WTC11 (cell line): ENCODE measurements around the gene ERC2. TPM values are rescaled to one million over a fixed set of nuclear protein-coding genes. Genes with fewer than 3 reads are reported as not detected.

ENCODE experiments used
- ATAC-seq: fragments of 200-7000 bp; cut with Tn5 transposase; 2 replicates; pipeline ENCODE4 v1.10.0; 2021; ENCODE audit warnings: mild to moderate bottlenecking, moderate library complexity
- CTCF ChIA-PET: fragments of 300-600 bp; sonication (Branson Sonifier 250); formaldehyde crosslinking; loops from one replicate; lab custom pipeline; 2021; ENCODE audit warnings: antibody characterized with exemption; lab: Charles Lee
- POLR2A ChIA-PET: fragments of 350-600 bp; sonication (Branson Sonifier 250); formaldehyde crosslinking; loops from one replicate; lab custom pipeline; 2021; ENCODE audit warnings: antibody characterized with exemption; lab: Charles Lee
- DNase-seq: peaks from one replicate; pipeline ENCODE4 v3.0.0; 2021; ENCODE audit warnings: low spot score
- H3K27ac Mint-ChIP-seq: 2 replicates; pipeline ENCODE4 v1.8.0; 2021; ENCODE audit warnings: mixed read lengths
- H3K27me3 Mint-ChIP-seq: 2 replicates; pipeline ENCODE4 v1.8.0; 2021; ENCODE audit warnings: low read depth, mild to moderate bottlenecking, moderate library complexity, mixed read lengths
- H3K36me3 Mint-ChIP-seq: 2 replicates; pipeline ENCODE4 v1.8.0; 2021; ENCODE audit warnings: mixed read lengths
- H3K4me1 Mint-ChIP-seq: 2 replicates; pipeline ENCODE4 v1.8.0; 2022; ENCODE audit warnings: mixed read lengths
- H3K4me3 Mint-ChIP-seq: 2 replicates; pipeline ENCODE4 v1.8.0; 2021; ENCODE audit warnings: mild to moderate bottlenecking, moderate library complexity, mixed read lengths
- H3K9me3 Mint-ChIP-seq: 2 replicates; pipeline ENCODE4 v1.8.0; 2021; ENCODE audit warnings: mixed read lengths
- EMX1 ChIP-seq: fragments of 250-450 bp; sonication (Bioruptor Pico); IDR thresholded peaks from 2 replicates; pipeline ENCODE4 v1.8.0; 2021; ENCODE audit warnings: mild to moderate bottlenecking
- HMGA2 ChIP-seq: fragments of 250-450 bp; sonication (Bioruptor Pico); IDR thresholded peaks from 2 replicates; pipeline ENCODE4 v1.4.0; 2021; ENCODE audit warnings: mild to moderate bottlenecking, moderate library complexity
- NFE2L1 ChIP-seq: sonication (generic); formaldehyde crosslinking; IDR thresholded peaks from 2 replicates; pipeline ENCODE4 v1.8.1; 2023; ENCODE audit warnings: missing genetic modification reagents
- TEAD1 ChIP-seq: sonication (generic); formaldehyde crosslinking; IDR thresholded peaks from 2 replicates; pipeline ENCODE4 v1.8.0; 2022; ENCODE audit warnings: mild to moderate bottlenecking, missing genetic modification reagents
- ZNF121 ChIP-seq: sonication (generic); formaldehyde crosslinking; IDR thresholded peaks from 2 replicates; pipeline ENCODE4 v1.8.0; 2023; ENCODE audit warnings: missing genetic modification reagents
- ZNF396 ChIP-seq: fragments of 250-450 bp; sonication (Bioruptor Pico); IDR thresholded peaks from 2 replicates; pipeline ENCODE4 v1.8.0; 2021; ENCODE audit warnings: mild to moderate bottlenecking, moderate library complexity, borderline replicate concordance
- total RNA-seq: library from RNA; stranded (reverse); gene quantifications from 3 replicates; pipeline ENCODE4 v1.2.3, GENCODE V29; 2021
- TF ChIP-seq, protein P1 (sequence below): fragments of 250-450 bp; sonication (Bioruptor Pico); conservative IDR thresholded peaks from 2 replicates; pipeline ENCODE4 v1.9.0; 2021; ENCODE audit warnings: mild to moderate bottlenecking
- TF ChIP-seq, protein P2 (sequence below): sonication (generic); formaldehyde crosslinking; conservative IDR thresholded peaks from 2 replicates; pipeline ENCODE4 v1.8.1; 2023; ENCODE audit warnings: mild to moderate bottlenecking, low read depth, missing genetic modification reagents, moderate library complexity
- TF ChIP-seq, protein P3 (sequence below): sonication (generic); formaldehyde crosslinking; IDR thresholded peaks from 2 replicates; pipeline ENCODE4 v1.8.0; 2022; ENCODE audit warnings: mild to moderate bottlenecking, missing genetic modification reagents
- TF ChIP-seq, protein P4 (sequence below): sonication (generic); formaldehyde crosslinking; IDR thresholded peaks from 2 replicates; pipeline ENCODE4 v1.8.0; 2023; ENCODE audit warnings: mild to moderate bottlenecking, missing genetic modification reagents
- TF ChIP-seq, protein P5 (sequence below): sonication (generic); formaldehyde crosslinking; IDR thresholded peaks from 2 replicates; pipeline ENCODE4 v1.8.1; 2023; ENCODE audit warnings: mild to moderate bottlenecking, missing genetic modification reagents, moderate library complexity
- TF ChIP-seq, protein P6 (sequence below): sonication (generic); formaldehyde crosslinking; IDR thresholded peaks from 2 replicates; pipeline ENCODE4 v1.8.1; 2023; ENCODE audit warnings: mild to moderate bottlenecking, moderate library complexity, missing genetic modification reagents
- TF ChIP-seq, protein P7 (sequence below): sonication (generic); formaldehyde crosslinking; IDR thresholded peaks from 2 replicates; pipeline ENCODE4 v1.8.1; 2023; ENCODE audit warnings: mild to moderate bottlenecking, missing genetic modification reagents

The ERC2 gene
- total RNA-seq, 1 experiment from 2014 or later: 23.5 TPM

DNA sequence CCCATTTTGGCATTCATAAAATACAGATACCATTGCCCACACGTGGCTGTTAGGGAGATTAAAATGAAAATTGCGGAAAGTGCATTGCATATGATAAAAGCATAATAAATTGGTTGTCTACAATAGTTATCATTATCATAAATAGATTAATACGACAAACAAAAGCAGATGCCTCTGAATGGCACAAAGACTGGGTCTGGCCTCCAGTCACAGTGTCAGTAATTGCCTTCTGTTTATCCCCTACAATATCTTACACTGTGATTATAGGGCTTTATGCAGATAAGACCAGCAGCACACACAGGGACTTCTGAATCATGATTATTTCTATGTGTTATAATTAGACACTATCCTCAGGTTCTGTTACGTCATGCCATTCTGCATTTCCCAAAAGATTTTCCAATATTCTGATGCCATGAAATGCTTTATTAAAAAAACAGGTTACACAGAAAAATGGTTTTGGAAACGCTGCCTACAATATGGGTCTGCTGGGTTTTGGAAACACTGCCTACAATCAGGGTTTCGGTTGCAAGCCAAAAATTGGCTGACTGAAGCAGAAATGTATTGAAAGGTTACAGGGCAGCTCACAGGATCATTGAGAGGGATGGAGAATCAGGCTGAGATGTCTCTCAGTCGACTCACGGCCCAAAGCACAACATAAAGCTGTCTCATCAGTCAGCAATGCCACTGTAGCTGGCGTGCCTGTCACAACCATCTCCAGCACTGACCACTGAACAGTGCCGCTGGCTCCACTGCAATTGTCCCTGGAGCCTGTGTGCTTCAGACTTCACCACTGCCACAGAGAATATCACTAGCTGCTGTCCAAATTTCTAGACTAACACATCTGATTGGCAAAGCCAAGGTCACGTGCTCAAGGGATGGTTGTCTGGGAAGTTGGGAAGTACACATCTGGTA is 248.1 kb downstream of the ERC2 start (continued):
- TF ChIP-seq, protein P1, sequence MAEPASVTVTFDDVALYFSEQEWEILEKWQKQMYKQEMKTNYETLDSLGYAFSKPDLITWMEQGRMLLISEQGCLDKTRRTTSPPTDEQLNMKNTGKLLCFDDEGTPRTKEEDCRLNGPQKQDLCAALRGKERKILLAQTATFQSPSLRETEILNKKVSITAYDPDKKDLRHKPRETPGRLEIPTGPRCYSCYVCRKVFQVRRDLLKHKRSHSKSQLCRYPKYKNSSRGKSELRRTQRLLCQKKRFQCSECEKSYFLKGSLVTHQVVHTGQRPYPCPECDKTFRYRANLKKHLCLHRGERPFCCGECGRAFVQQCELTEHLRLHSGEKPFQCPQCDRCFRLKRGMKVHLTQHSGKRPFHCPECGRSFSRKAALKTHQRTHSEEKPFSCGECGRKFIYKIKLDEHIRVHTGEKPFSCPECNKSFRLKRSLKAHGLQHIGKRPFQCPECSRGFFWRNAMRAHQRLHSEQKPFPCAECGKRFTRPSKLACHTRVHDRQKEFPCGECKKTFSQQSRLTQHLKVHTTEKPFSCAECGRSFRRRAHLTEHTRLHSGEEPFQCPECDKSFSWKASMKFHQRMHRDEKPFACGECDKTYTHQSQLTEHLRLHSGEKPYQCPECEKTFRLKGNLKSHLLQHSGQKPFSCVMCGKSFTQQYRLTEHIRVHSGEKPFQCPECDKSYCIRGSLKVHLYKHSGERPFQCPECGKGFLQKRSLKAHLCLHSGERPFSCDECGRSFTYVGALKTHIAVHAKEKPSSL (CRISPR knock-in tag): no peak
- no peak for TF ChIP-seq EMX1 (CRISPR knock-in tag)
- TF ChIP-seq HMGA2 (CRISPR knock-in tag): no peak
- TF ChIP-seq, protein P2, sequence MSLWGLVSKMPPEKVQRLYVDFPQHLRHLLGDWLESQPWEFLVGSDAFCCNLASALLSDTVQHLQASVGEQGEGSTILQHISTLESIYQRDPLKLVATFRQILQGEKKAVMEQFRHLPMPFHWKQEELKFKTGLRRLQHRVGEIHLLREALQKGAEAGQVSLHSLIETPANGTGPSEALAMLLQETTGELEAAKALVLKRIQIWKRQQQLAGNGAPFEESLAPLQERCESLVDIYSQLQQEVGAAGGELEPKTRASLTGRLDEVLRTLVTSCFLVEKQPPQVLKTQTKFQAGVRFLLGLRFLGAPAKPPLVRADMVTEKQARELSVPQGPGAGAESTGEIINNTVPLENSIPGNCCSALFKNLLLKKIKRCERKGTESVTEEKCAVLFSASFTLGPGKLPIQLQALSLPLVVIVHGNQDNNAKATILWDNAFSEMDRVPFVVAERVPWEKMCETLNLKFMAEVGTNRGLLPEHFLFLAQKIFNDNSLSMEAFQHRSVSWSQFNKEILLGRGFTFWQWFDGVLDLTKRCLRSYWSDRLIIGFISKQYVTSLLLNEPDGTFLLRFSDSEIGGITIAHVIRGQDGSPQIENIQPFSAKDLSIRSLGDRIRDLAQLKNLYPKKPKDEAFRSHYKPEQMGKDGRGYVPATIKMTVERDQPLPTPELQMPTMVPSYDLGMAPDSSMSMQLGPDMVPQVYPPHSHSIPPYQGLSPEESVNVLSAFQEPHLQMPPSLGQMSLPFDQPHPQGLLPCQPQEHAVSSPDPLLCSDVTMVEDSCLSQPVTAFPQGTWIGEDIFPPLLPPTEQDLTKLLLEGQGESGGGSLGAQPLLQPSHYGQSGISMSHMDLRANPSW: no peak
- TF ChIP-seq ZNF396 (CRISPR knock-in tag): no peak

DNA sequence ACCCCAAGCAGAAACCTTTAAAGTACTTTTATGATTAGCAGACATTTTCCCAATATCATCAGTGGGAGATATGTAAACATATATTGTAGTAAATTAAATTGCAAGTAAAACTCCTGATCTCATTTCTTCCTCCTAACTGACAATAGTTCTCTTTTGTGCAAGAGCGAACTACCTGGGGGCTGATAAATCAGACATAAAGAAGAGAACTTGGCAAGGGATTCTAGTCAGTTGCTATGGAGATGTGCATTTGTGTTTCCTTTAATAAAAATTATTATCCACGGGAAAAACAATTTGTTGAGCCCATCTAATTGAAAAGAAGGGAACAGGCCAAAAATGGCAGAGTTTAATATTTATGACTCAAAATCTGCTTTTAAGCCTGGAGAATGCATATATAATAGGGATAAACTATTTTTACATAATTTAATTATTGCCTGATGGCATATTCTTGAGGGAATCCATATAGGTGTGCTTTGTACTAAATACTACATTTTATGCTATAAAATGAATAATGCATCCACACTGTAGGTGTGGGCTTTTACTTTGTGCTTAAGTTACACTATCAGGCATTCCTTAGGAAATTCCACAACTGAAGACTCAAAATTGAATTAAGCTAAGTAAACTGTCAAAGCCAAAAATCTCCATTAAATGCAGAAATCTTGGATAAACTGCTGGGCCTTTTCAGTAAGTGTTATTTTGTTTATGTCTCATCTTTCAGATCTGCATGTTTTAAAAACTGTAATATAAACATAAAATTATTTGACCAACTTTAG is 258.1 kb downstream of the ERC2 start:
- no peak for DNase-seq
- H3K36me3 Mint-ChIP-seq: peaks cover 23% of the 10 kb centered on the region
- peaks cover 14% of the 10 kb centered on the region for H3K4me1 Mint-ChIP-seq
- no peaks in the 10 kb centered on the region for H3K27me3 Mint-ChIP-seq
- CTCF ChIA-PET: no interaction called here
- H3K4me3 Mint-ChIP-seq: no peak overlapping the region
- peaks cover 31% of the 10 kb centered on the region for H3K9me3 Mint-ChIP-seq
- H3K27ac Mint-ChIP-seq: no peak overlapping the region
- no peak for ATAC-seq
- TF ChIP-seq NFE2L1 (CRISPR knock-in tag) (no peak), TEAD1 (CRISPR knock-in tag) (no peak)
- TF ChIP-seq, protein P3, sequence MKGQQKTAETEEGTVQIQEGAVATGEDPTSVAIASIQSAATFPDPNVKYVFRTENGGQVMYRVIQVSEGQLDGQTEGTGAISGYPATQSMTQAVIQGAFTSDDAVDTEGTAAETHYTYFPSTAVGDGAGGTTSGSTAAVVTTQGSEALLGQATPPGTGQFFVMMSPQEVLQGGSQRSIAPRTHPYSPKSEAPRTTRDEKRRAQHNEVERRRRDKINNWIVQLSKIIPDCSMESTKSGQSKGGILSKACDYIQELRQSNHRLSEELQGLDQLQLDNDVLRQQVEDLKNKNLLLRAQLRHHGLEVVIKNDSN (CRISPR knock-in tag): no peak
- TF ChIP-seq, all 79 proteins: peak for 0
- POLR2A ChIA-PET: no interaction called here

DNA sequence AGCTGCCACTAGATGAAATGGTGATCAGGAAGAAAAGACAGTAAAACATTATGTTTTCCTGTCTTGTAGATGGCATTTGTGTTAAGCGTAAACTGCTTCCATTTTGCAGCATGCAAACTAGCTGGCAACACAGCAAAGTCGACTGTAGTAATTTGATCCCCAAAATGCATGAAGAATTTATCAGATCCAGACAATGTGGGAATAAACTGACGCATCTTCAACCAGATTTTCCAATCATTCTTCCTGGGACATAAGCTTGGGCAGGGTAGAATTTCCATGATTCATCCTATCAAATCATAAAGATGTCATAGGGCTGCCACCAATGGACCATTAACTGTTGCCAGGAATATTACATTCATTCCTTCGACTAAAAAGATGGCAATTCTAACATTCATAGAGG is 260.3 kb downstream of the ERC2 start:
- Mint-ChIP-seq H3K36me3 (peaks cover 13% of the 10 kb centered on the region), H3K4me3 (no peak overlapping the region), H3K27me3 (no peaks in the 10 kb centered on the region), H3K4me1 (peaks cover 17% of the 10 kb centered on the region), H3K27ac (no peak overlapping the region), H3K9me3 (peaks cover 13% of the 10 kb centered on the region)
- DNase-seq (no peak), ATAC-seq (no peak)
- ChIA-PET POLR2A (no interaction called here), CTCF (no interaction called here)
- TF ChIP-seq ZNF121: no peak
- TF ChIP-seq, protein P4, sequence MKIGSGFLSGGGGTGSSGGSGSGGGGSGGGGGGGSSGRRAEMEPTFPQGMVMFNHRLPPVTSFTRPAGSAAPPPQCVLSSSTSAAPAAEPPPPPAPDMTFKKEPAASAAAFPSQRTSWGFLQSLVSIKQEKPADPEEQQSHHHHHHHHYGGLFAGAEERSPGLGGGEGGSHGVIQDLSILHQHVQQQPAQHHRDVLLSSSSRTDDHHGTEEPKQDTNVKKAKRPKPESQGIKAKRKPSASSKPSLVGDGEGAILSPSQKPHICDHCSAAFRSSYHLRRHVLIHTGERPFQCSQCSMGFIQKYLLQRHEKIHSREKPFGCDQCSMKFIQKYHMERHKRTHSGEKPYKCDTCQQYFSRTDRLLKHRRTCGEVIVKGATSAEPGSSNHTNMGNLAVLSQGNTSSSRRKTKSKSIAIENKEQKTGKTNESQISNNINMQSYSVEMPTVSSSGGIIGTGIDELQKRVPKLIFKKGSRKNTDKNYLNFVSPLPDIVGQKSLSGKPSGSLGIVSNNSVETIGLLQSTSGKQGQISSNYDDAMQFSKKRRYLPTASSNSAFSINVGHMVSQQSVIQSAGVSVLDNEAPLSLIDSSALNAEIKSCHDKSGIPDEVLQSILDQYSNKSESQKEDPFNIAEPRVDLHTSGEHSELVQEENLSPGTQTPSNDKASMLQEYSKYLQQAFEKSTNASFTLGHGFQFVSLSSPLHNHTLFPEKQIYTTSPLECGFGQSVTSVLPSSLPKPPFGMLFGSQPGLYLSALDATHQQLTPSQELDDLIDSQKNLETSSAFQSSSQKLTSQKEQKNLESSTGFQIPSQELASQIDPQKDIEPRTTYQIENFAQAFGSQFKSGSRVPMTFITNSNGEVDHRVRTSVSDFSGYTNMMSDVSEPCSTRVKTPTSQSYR: no peak
- TF ChIP-seq, protein P5, sequence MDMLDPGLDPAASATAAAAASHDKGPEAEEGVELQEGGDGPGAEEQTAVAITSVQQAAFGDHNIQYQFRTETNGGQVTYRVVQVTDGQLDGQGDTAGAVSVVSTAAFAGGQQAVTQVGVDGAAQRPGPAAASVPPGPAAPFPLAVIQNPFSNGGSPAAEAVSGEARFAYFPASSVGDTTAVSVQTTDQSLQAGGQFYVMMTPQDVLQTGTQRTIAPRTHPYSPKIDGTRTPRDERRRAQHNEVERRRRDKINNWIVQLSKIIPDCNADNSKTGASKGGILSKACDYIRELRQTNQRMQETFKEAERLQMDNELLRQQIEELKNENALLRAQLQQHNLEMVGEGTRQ (CRISPR knock-in tag): no peak
- TF ChIP-seq, protein P6, sequence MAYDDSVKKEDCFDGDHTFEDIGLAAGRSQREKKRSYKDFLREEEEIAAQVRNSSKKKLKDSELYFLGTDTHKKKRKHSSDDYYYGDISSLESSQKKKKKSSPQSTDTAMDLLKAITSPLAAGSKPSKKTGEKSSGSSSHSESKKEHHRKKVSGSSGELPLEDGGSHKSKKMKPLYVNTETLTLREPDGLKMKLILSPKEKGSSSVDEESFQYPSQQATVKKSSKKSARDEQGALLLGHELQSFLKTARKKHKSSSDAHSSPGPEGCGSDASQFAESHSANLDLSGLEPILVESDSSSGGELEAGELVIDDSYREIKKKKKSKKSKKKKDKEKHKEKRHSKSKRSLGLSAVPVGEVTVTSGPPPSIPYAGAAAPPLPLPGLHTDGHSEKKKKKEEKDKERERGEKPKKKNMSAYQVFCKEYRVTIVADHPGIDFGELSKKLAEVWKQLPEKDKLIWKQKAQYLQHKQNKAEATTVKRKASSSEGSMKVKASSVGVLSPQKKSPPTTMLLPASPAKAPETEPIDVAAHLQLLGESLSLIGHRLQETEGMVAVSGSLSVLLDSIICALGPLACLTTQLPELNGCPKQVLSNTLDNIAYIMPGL: no peak
- TF ChIP-seq, protein P7, sequence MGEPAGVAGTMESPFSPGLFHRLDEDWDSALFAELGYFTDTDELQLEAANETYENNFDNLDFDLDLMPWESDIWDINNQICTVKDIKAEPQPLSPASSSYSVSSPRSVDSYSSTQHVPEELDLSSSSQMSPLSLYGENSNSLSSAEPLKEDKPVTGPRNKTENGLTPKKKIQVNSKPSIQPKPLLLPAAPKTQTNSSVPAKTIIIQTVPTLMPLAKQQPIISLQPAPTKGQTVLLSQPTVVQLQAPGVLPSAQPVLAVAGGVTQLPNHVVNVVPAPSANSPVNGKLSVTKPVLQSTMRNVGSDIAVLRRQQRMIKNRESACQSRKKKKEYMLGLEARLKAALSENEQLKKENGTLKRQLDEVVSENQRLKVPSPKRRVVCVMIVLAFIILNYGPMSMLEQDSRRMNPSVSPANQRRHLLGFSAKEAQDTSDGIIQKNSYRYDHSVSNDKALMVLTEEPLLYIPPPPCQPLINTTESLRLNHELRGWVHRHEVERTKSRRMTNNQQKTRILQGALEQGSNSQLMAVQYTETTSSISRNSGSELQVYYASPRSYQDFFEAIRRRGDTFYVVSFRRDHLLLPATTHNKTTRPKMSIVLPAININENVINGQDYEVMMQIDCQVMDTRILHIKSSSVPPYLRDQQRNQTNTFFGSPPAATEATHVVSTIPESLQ (CRISPR knock-in tag): no peak
- TF ChIP-seq, protein P2: no peak
